ENCODE data around the gene HAPLN2. TPM values are rescaled to one million over a fixed set of nuclear protein-coding genes. Genes with fewer than 3 reads are reported as not detected.

The HAPLN2 gene
- total and polyA plus RNA-seq, 2 of the 4 experiments (the other 2 are of a cell fraction) = not detected

DNA sequence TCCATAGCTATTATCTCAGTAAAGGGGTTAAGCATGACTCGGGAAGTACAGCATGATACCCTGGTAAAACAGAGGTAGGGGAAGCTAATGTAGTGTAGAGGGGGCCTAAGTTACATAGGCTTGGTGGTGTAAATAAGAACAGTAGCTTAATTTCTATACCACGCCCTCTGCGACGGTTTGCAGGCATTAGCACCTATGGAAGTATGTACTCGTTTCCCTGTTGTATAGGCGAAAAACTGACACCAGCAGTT, 28.1 kb upstream of the HAPLN2 start:
- H2AFZ ChIP-seq (replicated peaks; ENCODE audit: low read length, poor library complexity) = peak overlapping the region; percentile 96
- no peaks in the 10 kb centered on the region for H4K20me1 ChIP-seq (ENCODE audit: insufficient read depth, low read length)
- BruUV-seq (replicated peaks) = no TSS peak
- peaks cover 4% of the 10 kb centered on the region; the same call in 1 of the 2 replicates for H3K27me3 ChIP-seq (ENCODE audit: control insufficient read depth, insufficient read depth, low read length)
- H3K36me3 ChIP-seq (ENCODE audit: control insufficient read depth, insufficient read depth, low read length) = peaks cover 15% of the 10 kb centered on the region
- TF ChIP-seq, protein P1, sequence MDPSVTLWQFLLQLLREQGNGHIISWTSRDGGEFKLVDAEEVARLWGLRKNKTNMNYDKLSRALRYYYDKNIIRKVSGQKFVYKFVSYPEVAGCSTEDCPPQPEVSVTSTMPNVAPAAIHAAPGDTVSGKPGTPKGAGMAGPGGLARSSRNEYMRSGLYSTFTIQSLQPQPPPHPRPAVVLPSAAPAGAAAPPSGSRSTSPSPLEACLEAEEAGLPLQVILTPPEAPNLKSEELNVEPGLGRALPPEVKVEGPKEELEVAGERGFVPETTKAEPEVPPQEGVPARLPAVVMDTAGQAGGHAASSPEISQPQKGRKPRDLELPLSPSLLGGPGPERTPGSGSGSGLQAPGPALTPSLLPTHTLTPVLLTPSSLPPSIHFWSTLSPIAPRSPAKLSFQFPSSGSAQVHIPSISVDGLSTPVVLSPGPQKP (IDR thresholded peaks at IDR 0.05; ENCODE audit: borderline replicate concordance, low read depth, low read length) = no peak
- H3K4me3 ChIP-seq (ENCODE audit: insufficient read depth, low read depth, low read length) = peak overlapping the region; percentile 78
- H3K9ac ChIP-seq (ENCODE audit: low read depth, low read length) = peak overlapping the region; percentile 74
- H2AK5ac ChIP-seq (ENCODE audit: low read depth, low read length) = peak overlapping the region; percentile 84
- peak overlapping the region; percentile 95 for H3K18ac ChIP-seq (ENCODE audit: low read depth, low read length)
- H3K9me3 ChIP-seq (ENCODE audit: control insufficient read depth, insufficient read depth, low read length) = no peaks in the 10 kb centered on the region
- peak overlapping the region; percentile 74 for H2BK5ac ChIP-seq (ENCODE audit: low read depth, low read length, poor library complexity, severe bottlenecking)
- ATAC-seq (ENCODE audit: low read depth) (no peak), DNase-seq (no peak)
- peak overlapping the region; percentile 97 for H4K5ac ChIP-seq (ENCODE audit: low read depth, low read length)
- intact Hi-C loops (cut with micrococcal nuclease) (loop anchor here (5.0 kb wide), 1 partner anchor 109 kb away; no protein-coding TSS in a partner anchor), dilution Hi-C loops (cut with HindIII; ENCODE audit: low sequenced_read_pairs, unreplicated experiment) (no loop called here), in situ Hi-C loops (cut with MboI; ENCODE audit: low sequenced_read_pairs) (no loop called here)
- H3K9me1 ChIP-seq (ENCODE audit: insufficient read depth, low read length) = peaks cover 10% of the 10 kb centered on the region
- H4K8ac ChIP-seq (ENCODE audit: low read depth in 2 of 2, low read length in 2 of 2) = peak overlapping the region; percentile 97 to 100
- ChIA-PET POLR2A (ENCODE audit: unreplicated experiment) (interaction anchor here (0.6 kb wide), 1 partner anchor 91 kb away, joined by 8 read pairs; the partner anchor contains the start of gene MEF2D), CTCF (interaction anchor here (0.8 to 1.6 kb wide), 3 partner anchors 11 to 206 kb away, joined by 3 to 5 read pairs (median 3); no protein-coding TSS in a partner anchor)
- peak overlapping the region; percentile 63 for H2AK9ac ChIP-seq (replicated peaks; ENCODE audit: low read depth, low read length, poor library complexity)
- WGBS, 2 experiments (ENCODE audit: extremely low coverage in 2 of 2, insufficient read length in 1 of 2) = no CpG with 5 or more reads among the region's 6 CpGs
- H4K91ac ChIP-seq (ENCODE audit: insufficient read depth, low read depth, low read length) = peak overlapping the region; percentile 90
- peak overlapping the region; percentile 82 for H3K56ac ChIP-seq (ENCODE audit: extremely low read depth, insufficient read depth, low read length)
- H3K14ac ChIP-seq (replicated peaks; ENCODE audit: low read depth, low read length) = peak overlapping the region; percentile 99
- H3K4me2 ChIP-seq (ENCODE audit: low read depth, low read length) = peak overlapping the region; percentile 94
- H2BK120ac ChIP-seq (ENCODE audit: low read depth, low read length) = peak overlapping the region; percentile 66; the same call in 1 of the 2 replicates
- peak overlapping the region; percentile 28; the same call in 1 of the 2 replicates for H2BK20ac ChIP-seq (ENCODE audit: low read depth, low read length)
- H3K79me1 ChIP-seq (ENCODE audit: low read depth in 1 of 2, low read length in 2 of 2) = peaks cover 11 to 20% of the 10 kb centered on the region in 2 experiments
- H3K27ac ChIP-seq (ENCODE audit: insufficient read depth, low read length) = peak overlapping the region; percentile 67
- peaks cover 3% of the 10 kb centered on the region; the same call in 1 of the 2 replicates for H3K4me1 ChIP-seq (ENCODE audit: control insufficient read depth, insufficient read depth, low read length)
- peak overlapping the region; percentile 95 for H3K23ac ChIP-seq (ENCODE audit: low read depth, low read length)
- no peak overlapping the region for H2BK15ac ChIP-seq (ENCODE audit: low read depth, low read length)
- peak overlapping the region; percentile 97 for H3K4ac ChIP-seq (ENCODE audit: low read depth, low read length)

Measured in IMR-90 (cell line).